Kidney epithelial cell (primary cell): ENCODE results near the gene KLHL1. TPM values are rescaled to one million over a fixed set of nuclear protein-coding genes. Genes with fewer than 3 reads are reported as not detected.

Experiments
- DNase-seq: peaks from one replicate; pipeline ENCODE4 v3.0.0-alpha.2; 2010; ENCODE audit warnings: low read depth
- H3K27me3 ChIP-seq: 2 replicates; pipeline ENCODE4 v1.6.0; 2011; ENCODE audit warnings: low read length; ENCODE audit not compliant: control insufficient read depth, insufficient read depth
- H3K36me3 ChIP-seq: 2 replicates; pipeline ENCODE4 v1.5.1; 2011; ENCODE audit warnings: low read length; ENCODE audit not compliant: control insufficient read depth, insufficient read depth
- H3K4me3 ChIP-seq: 2 replicates; pipeline ENCODE4 v1.5.1; 2011; ENCODE audit warnings: low read depth, mild to moderate bottlenecking, control low read depth, low read length
- CTCF ChIP-seq: IDR thresholded peaks from 2 replicates; pipeline ENCODE4 v1.5.1; 2011; ENCODE audit warnings: mild to moderate bottlenecking, moderate library complexity, low read length, control low read depth, inconsistent platforms; ENCODE audit not compliant: insufficient read depth, poor library complexity, severe bottlenecking
- total RNA-seq: library from RNA; depleted of rRNA; stranded (reverse); fragments of >200 nt; gene quantifications from 2 replicates; pipeline ENCODE4 v1.2.3, GENCODE V29; 2015

Gene KLHL1
- total RNA-seq, 1 donor from 2014 or later: not detected

GRCh38 chr13:69769608-69770007 is 338.6 kb downstream of the KLHL1 start:
- Histone ChIP-seq H3K36me3 (no peaks in the 10 kb centered on the region), H3K4me3 (no peak overlapping the region), H3K27me3 (no peaks in the 10 kb centered on the region)
- no peak for TF ChIP-seq CTCF
- DNase-seq: no peak

GRCh38 chr13:69761581-69761980 is 346.7 kb downstream of the KLHL1 start:
- no peak for DNase-seq
- no peaks in the 10 kb centered on the region for H3K36me3 ChIP-seq
- no peak overlapping the region for H3K4me3 ChIP-seq
- TF ChIP-seq CTCF: no peak
- H3K27me3 ChIP-seq: no peaks in the 10 kb centered on the region

- Histone ChIP-seq H3K27me3 (no peaks in the 10 kb centered on the region), H3K4me3 (no peak overlapping the region), H3K36me3 (no peaks in the 10 kb centered on the region)
- no peak for DNase-seq
- no peak for TF ChIP-seq CTCF
Observed at GRCh38 chr13:69755101-69755500, 353.2 kb downstream of the KLHL1 start.

- Histone ChIP-seq H3K4me3 (no peak overlapping the region), H3K27me3 (no peaks in the 10 kb centered on the region), H3K36me3 (no peaks in the 10 kb centered on the region)
- TF ChIP-seq CTCF: no peak
- no peak for DNase-seq
Observed at GRCh38 chr13:69751259-69751658, 357.0 kb downstream of the KLHL1 start.

GRCh38 chr13:69737129-69737935 is 370.9 kb downstream of the KLHL1 start:
- Histone ChIP-seq H3K4me3 (no peak overlapping the region), H3K27me3 (no peaks in the 10 kb centered on the region), H3K36me3 (no peaks in the 10 kb centered on the region)
- no peak for DNase-seq
- no peak for TF ChIP-seq CTCF

GRCh38 chr13:69721631-69722030 is 386.6 kb downstream of the KLHL1 start:
- Histone ChIP-seq H3K27me3 (no peaks in the 10 kb centered on the region), H3K36me3 (no peaks in the 10 kb centered on the region), H3K4me3 (no peak overlapping the region)
- TF ChIP-seq CTCF: no peak
- no peak for DNase-seq
